HepG2 (cell line): ENCODE measurements around the gene CTRL. TPM values are rescaled to one million over a fixed set of nuclear protein-coding genes. Genes with fewer than 3 reads are reported as not detected.

ENCODE experiments used
- JARID2 ChIP-seq: sonication (generic); formaldehyde crosslinking; IDR thresholded peaks from 2 replicates; pipeline ENCODE4 v1.8.1; 2023; ENCODE audit warnings: missing genetic modification reagents, inconsistent platforms; ENCODE audit not compliant: insufficient replicate concordance
- NR2F6 ChIP-seq, 2 experiments: IDR thresholded peaks; 2 replicates each; pipeline ENCODE4 v1.6.1; 2016; ENCODE audit warnings: antibody characterized with exemption in 1 of 2, mild to moderate bottlenecking in 1 of 2
- PRMT3 ChIP-seq: sonication (generic); formaldehyde crosslinking; IDR thresholded peaks from 2 replicates; pipeline ENCODE4 v1.8.1; 2022; ENCODE audit warnings: low read depth, mild to moderate bottlenecking, moderate library complexity, missing genetic modification reagents, borderline replicate concordance
- RAD51 ChIP-seq: fragments of 450-650 bp; IDR thresholded peaks from 2 replicates; pipeline ENCODE4 v1.6.1; 2016; ENCODE audit warnings: borderline replicate concordance
- STAT5B ChIP-seq: sonication (generic); formaldehyde crosslinking; IDR thresholded peaks from 2 replicates; pipeline ENCODE4 v1.4.0; 2020; ENCODE audit warnings: missing genetic modification reagents
- TBX2 ChIP-seq: sonication (generic); formaldehyde crosslinking; IDR thresholded peaks from 2 replicates; pipeline ENCODE4 v1.5.0; 2020; ENCODE audit warnings: missing genetic modification reagents, mild to moderate bottlenecking, borderline replicate concordance
- TEAD3 ChIP-seq: optimal IDR thresholded peaks from 2 replicates; pipeline ENCODE3; 2016; ENCODE audit warnings: borderline replicate concordance
- ZEB1 ChIP-seq: IDR thresholded peaks from 2 replicates; pipeline ENCODE4 v1.6.1; 2012; ENCODE audit warnings: mild to moderate bottlenecking, low read depth, inconsistent platforms; ENCODE audit not compliant: insufficient replicate concordance
- ZNF12 ChIP-seq: sonication (generic); formaldehyde crosslinking; IDR thresholded peaks from 2 replicates; pipeline ENCODE4 v1.5.0; 2020; ENCODE audit warnings: missing genetic modification reagents
- ZNF232 ChIP-seq: sonication (generic); formaldehyde crosslinking; IDR thresholded peaks from 2 replicates; pipeline ENCODE4 v1.4.0; 2020; ENCODE audit warnings: missing genetic modification reagents, borderline replicate concordance
- ZNF235 ChIP-seq: sonication (generic); formaldehyde crosslinking; IDR thresholded peaks from 2 replicates; pipeline ENCODE4 v1.8.1; 2023; ENCODE audit warnings: mild to moderate bottlenecking, missing genetic modification reagents, borderline replicate concordance
- ZNF773 ChIP-seq: sonication (generic); formaldehyde crosslinking; IDR thresholded peaks from 2 replicates; pipeline ENCODE4 v1.4.0; 2020; ENCODE audit warnings: missing genetic modification reagents, borderline replicate concordance
- ZSCAN31 ChIP-seq: sonication (generic); formaldehyde crosslinking; IDR thresholded peaks from 2 replicates; pipeline ENCODE4 v1.5.0; 2020; ENCODE audit warnings: low read depth, mild to moderate bottlenecking, missing genetic modification reagents
- polyA plus RNA-seq, 8 experiments: library from polyadenylated mRNA; depleted of rRNA in 3 of 8; stranded (reverse) in 7 of 8; unstranded in 1 of 8; fragments of >200 nt; fragmentation: Illumina TruSeq in 4 of 8; extraction: Trizol in 4 of 8; gene quantifications; 2 replicates each; pipeline versions ENCODE4 v1.2.1 to v1.2.3, GENCODE V29; 2011 to 2016; ENCODE audit warnings: low read depth in 4 of 8, missing spikeins in 1 of 8, mixed read lengths in 1 of 8; ENCODE audit not compliant: insufficient read depth in 1 of 8
- total RNA-seq, 5 experiments: library from RNA; depleted of rRNA; stranded (reverse); fragments of >200 nt; fragmentation: Illumina TruSeq; extraction: Trizol; gene quantifications; 2 replicates each; pipeline ENCODE4 v1.2.3, GENCODE V29; 2016; ENCODE audit warnings: low read depth in 1 of 5
- TF ChIP-seq, protein P1 (sequence below): sonication (generic); formaldehyde crosslinking; IDR thresholded peaks from one replicate; pipeline ENCODE4 v1.5.1; 2020; ENCODE audit warnings: mild to moderate bottlenecking, missing genetic modification reagents; ENCODE audit errors: not compliant biosample characterization
- TF ChIP-seq, protein P2 (sequence below): sonication (generic); formaldehyde crosslinking; IDR thresholded peaks from 2 replicates; pipeline ENCODE4 v1.4.0; 2020; ENCODE audit warnings: missing genetic modification reagents
- TF ChIP-seq, protein P3 (sequence below): sonication (generic); formaldehyde crosslinking; IDR thresholded peaks from 2 replicates; pipeline ENCODE4 v1.4.0; 2020; ENCODE audit warnings: missing genetic modification reagents, mild to moderate bottlenecking, borderline replicate concordance

CTRL gene
- total and polyA plus RNA-seq, 2 of the 13 experiments (the other 11 are each of a cell fraction or from before 2014, with no cell fraction given): 1.9 to 2.7 TPM

DNA sequence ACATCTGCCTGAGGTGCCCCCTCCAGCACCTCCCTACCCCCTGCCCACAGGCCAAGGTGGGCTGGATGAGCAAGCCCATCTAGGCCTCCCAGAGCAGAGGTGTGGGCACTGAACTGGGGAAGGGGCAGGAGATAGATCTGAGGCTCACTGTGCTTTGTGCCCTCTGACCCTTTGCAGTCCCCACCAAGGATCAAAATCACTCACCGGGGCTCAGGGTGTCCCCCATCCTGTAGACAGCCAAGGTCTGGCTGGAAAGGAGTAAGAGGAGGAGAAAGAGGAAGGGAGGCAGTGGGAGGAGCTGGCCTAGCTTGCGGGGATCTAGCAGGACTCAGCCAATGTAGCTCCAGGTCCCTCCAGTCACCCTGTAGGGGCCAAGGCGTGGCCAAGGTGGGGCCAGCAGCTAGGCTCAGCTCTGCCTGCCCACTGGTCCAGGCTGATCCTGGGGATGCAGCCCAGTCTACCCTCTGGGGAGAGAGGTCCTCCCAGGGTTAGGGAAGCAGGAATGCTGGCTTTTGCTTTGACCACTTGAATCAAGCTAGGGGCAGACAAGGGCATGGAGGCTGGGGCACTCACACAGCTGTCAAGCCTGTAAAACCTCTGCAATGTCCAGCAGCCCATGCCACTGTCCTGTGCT is 35.0 kb upstream of the CTRL start (continued):
- TF ChIP-seq, protein P1, sequence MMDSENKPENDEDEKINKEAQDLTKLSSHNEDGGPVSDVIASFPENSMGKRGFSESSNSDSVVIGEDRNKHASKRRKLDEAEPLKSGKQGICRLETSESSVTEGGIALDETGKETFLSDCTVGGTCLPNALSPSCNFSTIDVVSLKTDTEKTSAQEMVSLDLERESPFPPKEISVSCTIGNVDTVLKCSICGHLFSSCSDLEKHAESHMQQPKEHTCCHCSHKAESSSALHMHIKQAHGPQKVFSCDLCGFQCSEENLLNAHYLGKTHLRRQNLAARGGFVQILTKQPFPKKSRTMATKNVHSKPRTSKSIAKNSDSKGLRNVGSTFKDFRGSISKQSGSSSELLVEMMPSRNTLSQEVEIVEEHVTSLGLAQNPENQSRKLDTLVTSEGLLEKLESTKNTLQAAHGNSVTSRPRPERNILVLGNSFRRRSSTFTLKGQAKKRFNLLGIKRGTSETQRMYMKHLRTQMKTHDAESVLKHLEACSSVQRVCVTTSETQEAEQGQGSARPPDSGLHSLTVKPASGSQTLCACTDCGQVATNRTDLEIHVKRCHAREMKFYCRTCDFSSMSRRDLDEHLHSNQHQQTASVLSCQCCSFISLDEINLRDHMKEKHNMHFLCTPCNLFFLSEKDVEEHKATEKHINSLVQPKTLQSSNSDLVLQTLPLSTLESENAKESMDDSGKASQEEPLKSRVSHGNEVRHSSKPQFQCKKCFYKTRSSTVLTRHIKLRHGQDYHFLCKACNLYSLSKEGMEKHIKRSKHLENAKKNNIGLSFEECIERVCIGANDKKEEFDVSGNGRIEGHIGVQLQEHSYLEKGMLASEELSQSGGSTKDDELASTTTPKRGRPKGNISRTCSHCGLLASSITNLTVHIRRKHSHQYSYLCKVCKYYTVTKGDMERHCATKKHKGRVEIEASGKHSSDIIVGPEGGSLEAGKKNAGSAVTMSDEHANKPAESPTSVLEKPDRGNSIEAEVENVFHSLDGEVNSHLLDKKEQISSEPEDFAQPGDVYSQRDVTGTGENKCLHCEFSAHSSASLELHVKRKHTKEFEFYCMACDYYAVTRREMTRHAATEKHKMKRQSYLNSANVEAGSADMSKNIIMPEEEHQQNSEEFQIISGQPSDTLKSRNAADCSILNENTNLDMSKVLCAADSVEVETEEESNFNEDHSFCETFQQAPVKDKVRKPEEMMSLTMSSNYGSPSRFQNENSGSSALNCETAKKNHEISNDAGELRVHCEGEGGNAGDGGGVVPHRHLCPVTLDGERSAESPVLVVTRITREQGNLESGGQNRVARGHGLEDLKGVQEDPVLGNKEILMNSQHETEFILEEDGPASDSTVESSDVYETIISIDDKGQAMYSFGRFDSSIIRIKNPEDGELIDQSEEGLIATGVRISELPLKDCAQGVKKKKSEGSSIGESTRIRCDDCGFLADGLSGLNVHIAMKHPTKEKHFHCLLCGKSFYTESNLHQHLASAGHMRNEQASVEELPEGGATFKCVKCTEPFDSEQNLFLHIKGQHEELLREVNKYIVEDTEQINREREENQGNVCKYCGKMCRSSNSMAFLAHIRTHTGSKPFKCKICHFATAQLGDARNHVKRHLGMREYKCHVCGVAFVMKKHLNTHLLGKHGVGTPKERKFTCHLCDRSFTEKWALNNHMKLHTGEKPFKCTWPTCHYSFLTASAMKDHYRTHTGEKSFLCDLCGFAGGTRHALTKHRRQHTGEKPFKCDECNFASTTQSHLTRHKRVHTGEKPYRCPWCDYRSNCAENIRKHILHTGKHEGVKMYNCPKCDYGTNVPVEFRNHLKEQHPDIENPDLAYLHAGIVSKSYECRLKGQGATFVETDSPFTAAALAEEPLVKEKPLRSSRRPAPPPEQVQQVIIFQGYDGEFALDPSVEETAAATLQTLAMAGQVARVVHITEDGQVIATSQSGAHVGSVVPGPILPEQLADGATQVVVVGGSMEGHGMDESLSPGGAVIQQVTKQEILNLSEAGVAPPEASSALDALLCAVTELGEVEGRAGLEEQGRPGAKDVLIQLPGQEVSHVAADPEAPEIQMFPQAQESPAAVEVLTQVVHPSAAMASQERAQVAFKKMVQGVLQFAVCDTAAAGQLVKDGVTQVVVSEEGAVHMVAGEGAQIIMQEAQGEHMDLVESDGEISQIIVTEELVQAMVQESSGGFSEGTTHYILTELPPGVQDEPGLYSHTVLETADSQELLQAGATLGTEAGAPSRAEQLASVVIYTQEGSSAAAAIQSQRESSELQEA (CRISPR knock-in tag): peak; percentile 58
- TF ChIP-seq ZNF235: no peak
- TF ChIP-seq NR2F6 (IDR thresholded peaks at IDR 0.05): peak; percentile 30; the same call in 1 of the 2 replicates
- no peak for TF ChIP-seq NR2F6 (CRISPR knock-in tag; IDR thresholded peaks at IDR 0.05)
- TF ChIP-seq JARID2 (CRISPR knock-in tag): no peak
- TF ChIP-seq ZSCAN31: no peak; the same call in 1 of the 2 replicates
- no peak for TF ChIP-seq ZNF12 (CRISPR knock-in tag)
- 0 out of 2 replicates have a peak, but pooled peaks have one; percentile 4 for TF ChIP-seq STAT5B (CRISPR knock-in tag)
- no peak for TF ChIP-seq ZNF773 (CRISPR knock-in tag)
- no peak for TF ChIP-seq PRMT3
- TF ChIP-seq ZNF232: no peak; the same call in 1 of the 2 replicates
- TF ChIP-seq TBX2 (CRISPR knock-in tag): peak; percentile 40; the same call in 1 of the 2 replicates
- no peak for TF ChIP-seq RAD51
- TF ChIP-seq, protein P2, sequence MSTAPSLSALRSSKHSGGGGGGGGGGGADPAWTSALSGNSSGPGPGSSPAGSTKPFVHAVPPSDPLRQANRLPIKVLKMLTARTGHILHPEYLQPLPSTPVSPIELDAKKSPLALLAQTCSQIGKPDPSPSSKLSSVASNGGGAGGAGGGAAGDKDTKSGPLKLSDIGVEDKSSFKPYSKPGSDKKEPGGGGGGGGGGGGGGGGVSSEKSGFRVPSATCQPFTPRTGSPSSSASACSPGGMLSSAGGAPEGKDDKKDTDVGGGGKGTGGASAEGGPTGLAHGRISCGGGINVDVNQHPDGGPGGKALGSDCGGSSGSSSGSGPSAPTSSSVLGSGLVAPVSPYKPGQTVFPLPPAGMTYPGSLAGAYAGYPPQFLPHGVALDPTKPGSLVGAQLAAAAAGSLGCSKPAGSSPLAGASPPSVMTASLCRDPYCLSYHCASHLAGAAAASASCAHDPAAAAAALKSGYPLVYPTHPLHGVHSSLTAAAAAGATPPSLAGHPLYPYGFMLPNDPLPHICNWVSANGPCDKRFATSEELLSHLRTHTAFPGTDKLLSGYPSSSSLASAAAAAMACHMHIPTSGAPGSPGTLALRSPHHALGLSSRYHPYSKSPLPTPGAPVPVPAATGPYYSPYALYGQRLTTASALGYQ (CRISPR knock-in tag): no peak
- TF ChIP-seq ZEB1: no peak
- no peak for TF ChIP-seq TEAD3 (CRISPR knock-in tag)
- TF ChIP-seq, protein P3, sequence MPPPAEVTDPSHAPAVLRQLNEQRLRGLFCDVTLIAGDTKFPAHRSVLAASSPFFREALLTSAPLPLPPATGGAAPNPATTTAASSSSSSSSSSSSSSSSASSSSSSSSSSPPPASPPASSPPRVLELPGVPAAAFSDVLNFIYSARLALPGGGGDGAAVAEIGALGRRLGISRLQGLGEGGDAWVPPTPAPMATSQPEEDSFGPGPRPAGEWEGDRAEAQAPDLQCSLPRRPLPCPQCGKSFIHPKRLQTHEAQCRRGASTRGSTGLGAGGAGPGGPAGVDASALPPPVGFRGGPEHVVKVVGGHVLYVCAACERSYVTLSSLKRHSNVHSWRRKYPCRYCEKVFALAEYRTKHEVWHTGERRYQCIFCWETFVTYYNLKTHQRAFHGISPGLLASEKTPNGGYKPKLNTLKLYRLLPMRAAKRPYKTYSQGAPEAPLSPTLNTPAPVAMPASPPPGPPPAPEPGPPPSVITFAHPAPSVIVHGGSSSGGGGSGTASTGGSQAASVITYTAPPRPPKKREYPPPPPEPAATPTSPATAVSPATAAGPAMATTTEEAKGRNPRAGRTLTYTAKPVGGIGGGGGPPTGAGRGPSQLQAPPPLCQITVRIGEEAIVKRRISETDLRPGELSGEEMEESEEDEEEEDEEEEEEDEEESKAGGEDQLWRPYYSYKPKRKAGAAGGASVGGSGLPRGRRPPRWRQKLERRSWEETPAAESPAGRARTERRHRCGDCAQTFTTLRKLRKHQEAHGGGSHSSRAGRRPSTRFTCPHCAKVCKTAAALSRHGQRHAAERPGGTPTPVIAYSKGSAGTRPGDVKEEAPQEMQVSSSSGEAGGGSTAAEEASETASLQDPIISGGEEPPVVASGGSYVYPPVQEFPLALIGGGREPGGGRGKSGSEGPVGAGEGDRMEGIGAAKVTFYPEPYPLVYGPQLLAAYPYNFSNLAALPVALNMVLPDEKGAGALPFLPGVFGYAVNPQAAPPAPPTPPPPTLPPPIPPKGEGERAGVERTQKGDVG (CRISPR knock-in tag): no peak
